Progenitor cell of endocrine pancreas (in vitro differentiated cells): ENCODE measurements around the gene DNPH1. TPM values are rescaled to one million over a fixed set of nuclear protein-coding genes. Genes with fewer than 3 reads are reported as not detected.
A peak's percentile ranks its signal among the peaks of the same experiment; 100 is the strongest.

Experiments
- DNase-seq: peaks from one replicate; pipeline ENCODE4 v3.0.0; 2021; ENCODE audit warnings: low spot score; ENCODE audit not compliant: unreplicated experiment
- H3K27ac Mint-ChIP-seq: 2 replicates; pipeline ENCODE4 v1.8.0; 2021; ENCODE audit warnings: mild to moderate bottlenecking, moderate library complexity, mixed read lengths
- H3K27me3 Mint-ChIP-seq: 2 replicates; pipeline ENCODE4 v1.8.0; 2021; ENCODE audit warnings: mixed read lengths
- H3K36me3 Mint-ChIP-seq: 2 replicates; pipeline ENCODE4 v1.8.0; 2022; ENCODE audit warnings: mixed read lengths; ENCODE audit not compliant: insufficient read depth
- H3K4me1 Mint-ChIP-seq: 2 replicates; pipeline ENCODE4 v1.8.0; 2021; ENCODE audit warnings: low read depth, mixed read lengths
- H3K4me3 Mint-ChIP-seq: 2 replicates; pipeline ENCODE4 v1.8.0; 2021; ENCODE audit warnings: low read depth, mild to moderate bottlenecking, moderate library complexity, mixed read lengths
- H3K9me3 Mint-ChIP-seq: 2 replicates; pipeline ENCODE4 v1.8.0; 2021; ENCODE audit warnings: low read depth, mixed read lengths
- total RNA-seq: library from RNA; stranded (reverse); gene quantifications from 2 replicates; pipeline ENCODE4 v1.2.1, GENCODE V29; 2021
- TF ChIP-seq, protein P1 (sequence below): fragments of 200-600 bp; sonication (generic); IDR thresholded peaks from one replicate; pipeline ENCODE4 v1.5.0; 2021; ENCODE audit warnings: antibody characterized with exemption, mild to moderate bottlenecking; ENCODE audit not compliant: unreplicated experiment

Gene DNPH1
- total RNA-seq, 1 donor from 2014 or later: 33.9 TPM

DNA sequence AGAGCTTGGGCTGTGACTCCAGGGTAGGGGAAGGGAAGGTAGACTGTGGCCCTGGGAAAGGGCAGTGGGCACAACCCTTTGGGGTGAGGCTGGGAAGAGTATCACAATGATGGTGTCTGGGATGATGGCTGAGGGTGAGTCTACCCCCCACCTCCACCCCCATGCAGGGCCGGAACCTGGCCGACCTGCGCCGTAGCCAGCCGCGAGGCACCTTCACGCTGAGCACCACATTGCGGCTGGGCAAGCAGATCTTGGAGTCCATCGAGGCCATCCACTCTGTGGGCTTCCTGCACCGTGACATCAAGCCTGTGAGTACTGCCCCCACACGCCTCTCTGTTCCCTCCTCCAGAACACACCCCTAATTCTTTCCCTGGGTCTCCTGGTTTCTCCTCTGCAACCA is 24.1 kb upstream of the DNPH1 start:
- Mint-ChIP-seq H3K36me3 (no peaks in the 10 kb centered on the region), H3K27ac (no peak overlapping the region), H3K27me3 (peaks cover 26% of the 10 kb centered on the region), H3K4me3 (no peak overlapping the region), H3K9me3 (no peaks in the 10 kb centered on the region), H3K4me1 (no peaks in the 10 kb centered on the region)
- TF ChIP-seq, protein P1, sequence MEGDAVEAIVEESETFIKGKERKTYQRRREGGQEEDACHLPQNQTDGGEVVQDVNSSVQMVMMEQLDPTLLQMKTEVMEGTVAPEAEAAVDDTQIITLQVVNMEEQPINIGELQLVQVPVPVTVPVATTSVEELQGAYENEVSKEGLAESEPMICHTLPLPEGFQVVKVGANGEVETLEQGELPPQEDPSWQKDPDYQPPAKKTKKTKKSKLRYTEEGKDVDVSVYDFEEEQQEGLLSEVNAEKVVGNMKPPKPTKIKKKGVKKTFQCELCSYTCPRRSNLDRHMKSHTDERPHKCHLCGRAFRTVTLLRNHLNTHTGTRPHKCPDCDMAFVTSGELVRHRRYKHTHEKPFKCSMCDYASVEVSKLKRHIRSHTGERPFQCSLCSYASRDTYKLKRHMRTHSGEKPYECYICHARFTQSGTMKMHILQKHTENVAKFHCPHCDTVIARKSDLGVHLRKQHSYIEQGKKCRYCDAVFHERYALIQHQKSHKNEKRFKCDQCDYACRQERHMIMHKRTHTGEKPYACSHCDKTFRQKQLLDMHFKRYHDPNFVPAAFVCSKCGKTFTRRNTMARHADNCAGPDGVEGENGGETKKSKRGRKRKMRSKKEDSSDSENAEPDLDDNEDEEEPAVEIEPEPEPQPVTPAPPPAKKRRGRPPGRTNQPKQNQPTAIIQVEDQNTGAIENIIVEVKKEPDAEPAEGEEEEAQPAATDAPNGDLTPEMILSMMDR: no peak
- DNase-seq: no peak

DNA sequence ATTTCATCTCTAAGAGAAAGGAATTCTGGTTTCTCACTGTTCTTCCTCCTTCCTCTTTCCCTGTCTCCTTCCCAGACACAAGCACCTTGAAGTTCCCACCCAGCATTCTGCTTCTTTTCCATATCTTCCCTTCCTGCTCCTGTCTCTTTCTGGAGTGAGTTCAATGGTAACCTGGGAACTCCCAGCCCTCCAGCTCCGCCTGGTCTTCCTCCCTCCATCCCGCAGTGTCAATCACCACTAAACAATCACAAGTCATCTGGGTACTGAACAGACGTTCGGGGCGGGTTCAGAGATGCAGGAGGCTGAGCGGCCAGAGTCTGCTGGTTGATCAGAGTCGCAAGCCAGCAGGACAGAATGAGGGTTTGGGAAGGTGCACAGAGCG is 21.7 kb upstream of the DNPH1 start:
- H3K36me3 Mint-ChIP-seq: no peaks in the 10 kb centered on the region
- H3K4me1 Mint-ChIP-seq: peaks cover 9% of the 10 kb centered on the region
- H3K4me3 Mint-ChIP-seq: no peak overlapping the region
- no peak for DNase-seq
- peaks cover 31% of the 10 kb centered on the region for H3K27me3 Mint-ChIP-seq
- no peak overlapping the region for H3K27ac Mint-ChIP-seq
- H3K9me3 Mint-ChIP-seq: no peaks in the 10 kb centered on the region
- TF ChIP-seq, protein P1: no peak

DNA sequence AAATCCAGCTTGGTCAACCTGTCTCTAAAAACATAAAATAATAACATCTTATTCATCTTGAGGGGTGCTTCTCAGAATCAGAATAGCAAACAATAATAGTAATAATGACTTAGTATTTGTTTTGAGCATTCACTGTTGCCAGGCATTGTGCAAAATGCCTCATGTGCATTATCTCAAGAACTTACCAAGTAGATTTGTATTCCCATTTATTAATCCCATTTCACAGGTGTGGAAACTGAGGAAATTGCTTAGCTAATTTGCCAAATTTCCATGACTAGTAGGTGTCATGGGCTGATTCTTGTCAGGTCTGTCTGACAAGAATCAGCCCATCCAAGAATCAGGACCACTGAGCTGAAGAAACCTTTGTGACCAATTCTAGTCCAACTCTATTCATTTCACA is 19.5 kb upstream of the DNPH1 start:
- Mint-ChIP-seq H3K4me1 (peaks cover 9% of the 10 kb centered on the region), H3K9me3 (no peaks in the 10 kb centered on the region), H3K4me3 (no peak overlapping the region), H3K27me3 (peaks cover 29% of the 10 kb centered on the region), H3K36me3 (no peaks in the 10 kb centered on the region), H3K27ac (no peak overlapping the region)
- TF ChIP-seq, protein P1: no peak
- no peak for DNase-seq

GRCh38 chr6:43248101-43248500 is 18.8 kb upstream of the DNPH1 start:
- Mint-ChIP-seq H3K4me3 (no peak overlapping the region), H3K9me3 (no peaks in the 10 kb centered on the region), H3K36me3 (no peaks in the 10 kb centered on the region), H3K27ac (no peak overlapping the region), H3K27me3 (peaks cover 29% of the 10 kb centered on the region), H3K4me1 (peaks cover 9% of the 10 kb centered on the region)
- DNase-seq: no peak
- TF ChIP-seq, protein P1: no peak

- DNase-seq: peak; percentile 76
- Mint-ChIP-seq H3K9me3 (no peaks in the 10 kb centered on the region), H3K36me3 (no peaks in the 10 kb centered on the region), H3K27me3 (peaks cover 24% of the 10 kb centered on the region), H3K4me1 (peaks cover 9% of the 10 kb centered on the region), H3K4me3 (no peak overlapping the region), H3K27ac (peak overlapping the region; percentile 95)
- TF ChIP-seq, protein P1: peak; percentile 12
These were observed 18.1 kb upstream of the DNPH1 start for GRCh38 chr6:43247114-43247999.
